Left lung (tissue), 10 donors: Measurements from ENCODE around the gene ANKMY1. TPM values are rescaled to one million over a fixed set of nuclear protein-coding genes. Genes with fewer than 3 reads are reported as not detected.

Source experiments
- ATAC-seq: fragments of 200-7000 bp; cut with Tn5 transposase; one replicate; pipeline ENCODE4 v1.9.1; 2020; ENCODE audit warnings: moderate library complexity
- DNase-seq, 4 donors: peaks; one replicate each; pipeline ENCODE4 v3.0.0-alpha.2; 2013 to 2020
- H3K27ac ChIP-seq, 2 donors: fragments of 200-600 bp; sonication (generic) in 1 of 2; one replicate each; pipeline versions ENCODE4 v1.5.0 to v1.8.0; 2020 to 2021
- H3K27me3 ChIP-seq, 2 donors: fragments of 200-600 bp; sonication (generic) in 1 of 2; one replicate each; pipeline versions ENCODE4 v1.5.0 to v1.8.0; 2020 to 2021
- H3K36me3 ChIP-seq, 2 donors: fragments of 200-600 bp; sonication (generic) in 1 of 2; one replicate each; pipeline versions ENCODE4 v1.5.0 to v1.8.0; 2020 to 2021
- H3K4me1 ChIP-seq, 2 donors: fragments of 200-600 bp; one replicate each; pipeline ENCODE4 v1.8.0; 2021
- H3K4me3 ChIP-seq, 2 donors: fragments of 200-600 bp; sonication (generic) in 1 of 2; one replicate each; pipeline versions ENCODE4 v1.5.0 to v1.8.0; 2020 to 2021; ENCODE audit warnings: mild to moderate bottlenecking in 1 of 2
- H3K9me3 ChIP-seq, 2 donors: fragments of 200-600 bp; sonication (generic) in 1 of 2; one replicate each; pipeline versions ENCODE4 v1.5.0 to v1.8.0; 2020 to 2021
- CTCF ChIP-seq, 2 donors: fragments of 200-600 bp; sonication (generic) in 1 of 2; IDR thresholded peaks; one replicate each; pipeline versions ENCODE4 v1.5.0 to v1.8.0; 2021; ENCODE audit warnings: antibody characterized with exemption in 2 of 2
- intact Hi-C, 2 donors: fragments of 100-400 bp; cut with DNase I; formaldehyde crosslinking; loops; one replicate each; pipeline versions ENCODE4 v1.11.2 to v1.14.2; 2022
- polyA plus RNA-seq, 6 donors: library from polyadenylated mRNA; unstranded; fragments of 120-200 nt; gene quantifications; one replicate each; pipeline ENCODE4 v1.2.1, GENCODE V29; 2013; ENCODE audit not compliant: insufficient read length in 6 of 6
- total RNA-seq, 2 donors: library from RNA; stranded (reverse); fragmentation: NEBNext Ultra II Directional; extraction: Animal tissue kit (Norgen Biotek cat#: 25700); gene quantifications; one replicate each; pipeline ENCODE4 v1.2.1, GENCODE V29; 2021
- donor health status: DM: no; HTN: yes; CAD: no.
- donor health status: DM: no; HTN: no; CAD: no.

ANKMY1 gene
- total and polyA plus RNA-seq, 8 donors, result 11.8 to 20.1 (median 15.1) TPM

DNA sequence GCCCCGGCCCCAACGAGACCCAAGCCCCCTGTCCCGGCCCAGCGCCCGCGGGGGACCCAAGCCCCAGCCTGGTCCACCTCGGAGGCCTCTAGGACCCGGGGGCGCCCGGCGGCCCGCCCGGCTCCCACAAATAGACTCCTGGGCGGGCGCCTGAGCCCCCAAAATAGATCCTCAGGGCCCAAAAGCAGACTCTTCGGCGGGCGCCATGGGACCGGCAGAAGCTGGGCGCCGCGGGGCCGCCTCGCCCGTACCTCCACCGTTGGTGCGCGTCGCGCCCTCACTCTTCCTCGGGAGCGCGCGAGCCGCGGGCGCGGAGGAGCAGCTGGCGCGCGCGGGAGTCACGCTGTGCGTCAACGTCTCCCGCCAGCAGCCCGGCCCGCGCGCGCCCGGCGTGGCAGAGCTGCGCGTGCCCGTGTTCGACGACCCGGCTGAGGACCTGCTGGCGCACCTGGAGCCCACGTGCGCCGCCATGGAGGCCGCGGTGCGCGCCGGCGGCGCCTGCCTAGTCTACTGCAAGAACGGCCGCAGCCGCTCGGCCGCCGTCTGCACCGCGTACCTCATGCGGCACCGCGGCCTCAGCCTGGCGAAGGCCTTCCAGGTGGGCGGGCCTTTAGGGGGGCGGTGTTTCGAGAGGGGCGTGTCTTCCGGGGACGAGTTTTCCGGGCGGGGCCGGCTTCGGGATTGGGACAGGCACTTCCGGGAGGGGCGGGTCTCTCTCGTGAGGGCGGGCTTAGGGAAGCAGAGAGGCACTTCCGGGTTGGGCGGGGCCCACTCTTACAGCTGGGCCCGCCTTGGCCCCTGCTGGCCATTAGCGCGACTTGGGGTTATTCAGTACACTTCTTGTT is 2.9 kb upstream of the ANKMY1 start:
- H3K4me1 ChIP-seq, result peaks cover 34 to 81% of the 10 kb centered on the region in 2 donors
- H3K27ac ChIP-seq, result peak overlapping the region; percentile 96 to 98
- peak; percentile 98 to 100 (median 99) for DNase-seq
- peaks cover 0 to 6% of the 10 kb centered on the region in 2 donors for H3K27me3 ChIP-seq
- ATAC-seq, result peak; percentile 82
- H3K4me3 ChIP-seq, result peak overlapping the region; percentile 69 to 78
- no peaks in the 10 kb centered on the region for H3K9me3 ChIP-seq
- peak in 1 of 2 donors; percentile 55 for TF ChIP-seq CTCF (IDR thresholded peaks at IDR 0.05)
- no peaks in the 10 kb centered on the region for H3K36me3 ChIP-seq
- intact Hi-C loops, result no loop called here

DNA sequence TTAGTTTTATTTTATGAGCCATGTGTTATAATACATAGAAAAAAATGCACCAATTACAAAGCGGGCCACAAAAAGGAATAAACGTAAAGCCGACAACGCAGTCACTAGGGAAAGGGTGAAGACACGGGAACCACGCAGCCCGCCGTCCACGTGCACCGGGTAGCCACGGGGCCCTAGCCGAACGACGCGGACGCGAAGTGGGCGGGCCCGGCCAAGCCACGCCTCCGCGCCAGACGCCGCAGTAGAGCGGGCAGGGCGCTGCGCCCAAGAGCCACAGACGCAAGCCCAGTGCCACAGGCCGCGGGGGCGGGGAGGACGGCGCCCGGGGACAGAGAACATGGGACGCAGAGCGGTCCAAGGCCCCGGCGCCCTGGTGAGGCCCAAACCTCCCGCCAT is 2.3 kb upstream of the ANKMY1 start, which contains the start of gene DUSP28:
Gene DUSP28 (plus strand): TSS at position 274 of the 396 bp plus-strand sequence. CDS start 328 bp downstream, outside the sequence.
- intact Hi-C loops, result no loop called here
- H3K36me3 ChIP-seq, result no peaks in the 10 kb centered on the region

GRCh38 chr2:240559286-240559685 is 1.5 kb upstream of the ANKMY1 start:
- ATAC-seq, result no peak
- Histone ChIP-seq H3K27me3 (peaks cover 0 to 6% of the 10 kb centered on the region in 2 donors), H3K9me3 (no peaks in the 10 kb centered on the region), H3K4me3 (peak overlapping the region in 1 of 2 donors; percentile 69), H3K4me1 (peaks cover 28 to 67% of the 10 kb centered on the region in 2 donors), H3K36me3 (no peaks in the 10 kb centered on the region), H3K27ac (no peak overlapping the region)
- intact Hi-C loops, result no loop called here
- no peak for DNase-seq
- TF ChIP-seq CTCF (IDR thresholded peaks at IDR 0.05), result no peak

More for the DNA sequence above, 2.3 kb upstream of the ANKMY1 start, which contains the start of gene DUSP28:
- ATAC-seq, result peak; percentile 84
- TF ChIP-seq CTCF (IDR thresholded peaks at IDR 0.05), result no peak
- peak within 1 kb of the TSS; percentile 96 to 98 for H3K27ac ChIP-seq
- H3K4me1 ChIP-seq, result peaks cover 28 to 75% of the 10 kb centered on the region in 2 donors
- H3K4me3 ChIP-seq, result peak within 1 kb of the TSS; percentile 69 to 78
- H3K9me3 ChIP-seq, result no peaks in the 10 kb centered on the region
- peaks cover 0 to 6% of the 10 kb centered on the region in 2 donors for H3K27me3 ChIP-seq
- DNase-seq, result peak; percentile 75 to 99 (median 92)

DNA sequence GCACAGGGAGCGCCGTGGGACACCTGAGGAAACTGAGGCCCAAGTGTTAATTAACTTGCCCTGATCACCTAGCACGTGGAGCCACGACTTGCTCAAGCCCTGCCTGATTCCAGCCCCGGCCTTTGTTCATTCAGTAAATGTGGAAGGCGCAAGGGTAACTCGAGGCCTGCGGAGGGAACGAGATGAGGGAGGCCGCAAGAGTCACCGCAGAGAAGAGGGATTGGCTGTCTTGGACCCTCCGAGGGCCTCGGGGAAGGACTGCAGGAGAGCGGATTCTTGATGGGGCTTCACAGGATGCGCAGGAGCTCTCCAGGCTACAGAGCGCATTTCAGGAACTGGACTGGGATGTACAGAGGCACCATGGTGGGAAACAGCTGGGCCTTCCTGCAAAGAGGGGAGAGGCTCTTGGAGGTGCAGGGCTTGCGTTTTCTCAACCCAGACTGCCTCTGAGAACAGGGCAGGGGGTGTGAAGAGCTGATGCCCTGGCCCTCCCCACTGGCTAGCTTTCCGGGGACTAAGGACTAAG is 511 bp upstream of the ANKMY1 start:
- TF ChIP-seq CTCF (IDR thresholded peaks at IDR 0.05), result no peak
- no peaks in the 10 kb centered on the region for H3K9me3 ChIP-seq
- peak in 1 of 4 donors; percentile 51 for DNase-seq
- intact Hi-C loops, result no loop called here
- peak overlapping the region; percentile 36 to 40 for H3K4me3 ChIP-seq
- H3K27ac ChIP-seq, result no peak overlapping the region
- peaks cover 0 to 2% of the 10 kb centered on the region in 2 donors for H3K36me3 ChIP-seq
- H3K4me1 ChIP-seq, result peaks cover 28 to 57% of the 10 kb centered on the region in 2 donors
- peaks cover 0 to 6% of the 10 kb centered on the region in 2 donors for H3K27me3 ChIP-seq
- ATAC-seq, result no peak
